Gastrocnemius medialis (tissue), 4 donors: ENCODE data around the gene RALGAPB. TPM values are rescaled to one million over a fixed set of nuclear protein-coding genes. Genes with fewer than 3 reads are reported as not detected.

Experiments used
- ATAC-seq, 2 donors: fragments of 150-250 bp; one replicate each; pipeline ENCODE4 v1.9.1; 2016
- DNase-seq, 2 donors: peaks; one replicate each; pipeline ENCODE4 v3.0.0-alpha.2; 2019
- H3K27ac ChIP-seq, 4 donors: fragments of 200-600 bp; sonication (generic); 1 replicate in 1 of 4; 2 replicates in 3 of 4; pipeline ENCODE4 v1.5.1; 2016 to 2018; ENCODE audit warnings: mild to moderate bottlenecking in 2 of 4, moderate library complexity in 1 of 4
- H3K27me3 ChIP-seq, 3 donors: fragments of 200-600 bp; sonication (generic) in 2 of 3; 1 replicate in 1 of 3; 2 replicates in 2 of 3; pipeline versions ENCODE4 v1.5.1 to v1.6.0; 2016 to 2019; ENCODE audit warnings: mild to moderate bottlenecking in 1 of 3, moderate library complexity in 1 of 3
- H3K36me3 ChIP-seq, 2 donors: fragments of 200-600 bp; sonication (generic) in 1 of 2; one replicate each; pipeline ENCODE4 v1.5.1; 2017 to 2018
- H3K4me1 ChIP-seq, 2 donors: fragments of 200-600 bp; sonication (generic) in 1 of 2; one replicate each; pipeline ENCODE4 v1.5.1; 2016 to 2017; ENCODE audit warnings: mild to moderate bottlenecking in 2 of 2
- H3K4me3 ChIP-seq, 4 donors: fragments of 200-600 bp; sonication (generic) in 3 of 4; 1 replicate in 1 of 4; 2 replicates in 3 of 4; pipeline ENCODE4 v1.5.1; 2016 to 2019; ENCODE audit warnings: mild to moderate bottlenecking in 2 of 4
- H3K9me3 ChIP-seq, 3 donors: fragments of 200-600 bp; sonication (generic) in 2 of 3; 1 replicate in 1 of 3; 2 replicates in 2 of 3; pipeline ENCODE4 v1.5.1; 2016 to 2019
- POLR2A ChIP-seq, 2 donors: fragments of 450-650 bp; IDR thresholded peaks; one replicate each; pipeline ENCODE4 v1.6.1; 2017; ENCODE audit warnings: antibody characterized with exemption in 2 of 2, mild to moderate bottlenecking in 2 of 2, moderate library complexity in 2 of 2
- in situ Hi-C, 4 donors: fragments of 200-750 bp; cut with MboI; loops; one replicate each; pipeline versions ENCODE4 v1.15.0 to v1.8.0; 2017; ENCODE audit warnings: low sequenced_read_pairs in 4 of 4
- intact Hi-C: fragments of 100-400 bp; cut with DNase I; formaldehyde crosslinking; loops from one replicate; pipeline ENCODE4 v1.15.1; 2023; ENCODE audit warnings: low total_unique reads
- total RNA-seq, 4 donors: library from RNA; depleted of rRNA; stranded (reverse); fragments of >200 nt; gene quantifications; one replicate each; pipeline versions ENCODE4 v1.1.0 to v1.2.3, GENCODE V29; 2016
- TF ChIP-seq, protein P1 (sequence below), 5 experiments: fragments of 450-650 bp in 3 of 5; fragments of 200-600 bp in 2 of 5; sonication (generic) in 2 of 5; IDR thresholded peaks in 4 of 5; conservative IDR thresholded peaks in 1 of 5; 1 replicate in 4 of 5; 2 replicates in 1 of 5; pipeline ENCODE4 v1.5.1; 2016 to 2019; ENCODE audit warnings: antibody characterized with exemption in 5 of 5, mild to moderate bottlenecking in 3 of 5, moderate library complexity in 3 of 5

Gene RALGAPB
- total RNA-seq, 4 donors from 2014 or later = 23.2 to 28.8 (median 26.0) TPM

DNA sequence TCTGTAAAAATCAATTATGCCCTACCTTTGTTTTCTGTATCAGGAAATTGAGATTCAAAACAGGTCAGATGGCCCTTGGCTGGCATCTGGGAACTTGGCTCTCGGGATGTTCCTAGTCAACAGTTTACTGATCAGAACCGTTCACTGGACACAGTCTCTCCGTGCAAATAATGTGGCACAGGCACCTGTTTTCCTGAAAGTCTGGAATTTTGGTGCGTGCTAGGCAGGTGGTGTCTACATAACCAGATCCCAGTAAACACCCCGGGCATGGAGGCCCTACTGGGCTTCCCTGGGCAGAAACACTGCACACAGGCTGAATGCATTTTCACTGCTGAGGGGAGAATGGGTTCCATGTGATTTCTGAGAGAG is 45.0 kb upstream of the RALGAPB start:
- ATAC-seq (no peak), DNase-seq (no peak)
- intact Hi-C loops (no loop called here), in situ Hi-C loops (loop anchor here in 1 of 4 donors (25.0 kb wide), 1 partner anchor 390 kb away; the partner anchor contains the start of genes RPRD1B and TTI1)
- Histone ChIP-seq H3K27me3 (no peaks in the 10 kb centered on the region), H3K36me3 (peaks cover 0 to 93% of the 10 kb centered on the region in 2 donors), H3K4me3 (no peak overlapping the region), H3K27ac (no peak overlapping the region), H3K9me3 (no peaks in the 10 kb centered on the region), H3K4me1 (peaks cover 0 to 14% of the 10 kb centered on the region in 2 donors)
- TF ChIP-seq, protein P1, sequence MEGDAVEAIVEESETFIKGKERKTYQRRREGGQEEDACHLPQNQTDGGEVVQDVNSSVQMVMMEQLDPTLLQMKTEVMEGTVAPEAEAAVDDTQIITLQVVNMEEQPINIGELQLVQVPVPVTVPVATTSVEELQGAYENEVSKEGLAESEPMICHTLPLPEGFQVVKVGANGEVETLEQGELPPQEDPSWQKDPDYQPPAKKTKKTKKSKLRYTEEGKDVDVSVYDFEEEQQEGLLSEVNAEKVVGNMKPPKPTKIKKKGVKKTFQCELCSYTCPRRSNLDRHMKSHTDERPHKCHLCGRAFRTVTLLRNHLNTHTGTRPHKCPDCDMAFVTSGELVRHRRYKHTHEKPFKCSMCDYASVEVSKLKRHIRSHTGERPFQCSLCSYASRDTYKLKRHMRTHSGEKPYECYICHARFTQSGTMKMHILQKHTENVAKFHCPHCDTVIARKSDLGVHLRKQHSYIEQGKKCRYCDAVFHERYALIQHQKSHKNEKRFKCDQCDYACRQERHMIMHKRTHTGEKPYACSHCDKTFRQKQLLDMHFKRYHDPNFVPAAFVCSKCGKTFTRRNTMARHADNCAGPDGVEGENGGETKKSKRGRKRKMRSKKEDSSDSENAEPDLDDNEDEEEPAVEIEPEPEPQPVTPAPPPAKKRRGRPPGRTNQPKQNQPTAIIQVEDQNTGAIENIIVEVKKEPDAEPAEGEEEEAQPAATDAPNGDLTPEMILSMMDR (IDR thresholded peaks at IDR 0.05 in 4 of 5, conservative IDR thresholded peaks at IDR 0.05 in 1 of 5) = no peak
- TF ChIP-seq POLR2A (IDR thresholded peaks at IDR 0.05) = no peak

DNA sequence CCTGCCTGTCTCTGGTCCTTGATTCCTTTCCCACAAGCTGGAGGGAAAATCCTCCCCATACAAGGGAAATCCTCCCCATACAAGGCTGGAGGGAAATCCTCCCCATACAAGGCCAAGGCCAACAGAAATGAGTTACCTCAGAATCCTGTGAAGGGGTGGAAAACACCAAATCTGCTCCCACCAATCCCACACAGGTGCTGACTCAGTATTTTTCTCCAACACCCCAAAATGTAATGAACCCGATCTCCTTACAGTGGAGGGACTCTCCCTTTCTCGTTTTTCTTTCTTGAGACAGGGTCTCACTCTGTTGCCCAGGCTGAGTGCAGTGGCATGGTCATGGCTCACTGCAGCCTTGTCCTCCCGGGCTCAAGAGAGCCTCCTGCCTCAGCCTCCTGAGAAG is 43.8 kb upstream of the RALGAPB start:
- Histone ChIP-seq H3K9me3 (no peaks in the 10 kb centered on the region), H3K36me3 (peaks cover 0 to 92% of the 10 kb centered on the region in 2 donors)

DNA sequence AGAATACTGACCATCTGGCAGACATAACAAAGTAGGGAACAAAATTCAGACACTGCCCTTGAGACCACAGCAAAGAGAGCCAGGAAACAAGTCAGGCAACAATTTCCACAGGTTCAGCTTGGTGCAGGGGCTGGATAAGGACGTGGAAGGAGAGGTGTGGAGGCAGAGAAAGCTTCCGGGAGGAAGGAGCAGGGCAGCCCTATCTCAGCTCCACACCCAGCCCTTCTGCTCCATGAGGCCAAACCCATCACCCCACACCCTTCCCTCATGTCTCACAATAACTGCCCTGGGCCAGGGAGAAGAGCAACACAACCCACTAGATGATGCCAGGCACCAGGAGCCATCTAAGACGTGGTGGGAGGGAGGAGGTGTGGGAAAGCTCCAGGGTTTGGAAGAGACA is 43.3 kb upstream of the RALGAPB start:
- no peak for ATAC-seq
- intact Hi-C loops = no loop called here
- peaks cover 0 to 87% of the 10 kb centered on the region in 2 donors for H3K36me3 ChIP-seq
- in situ Hi-C loops = loop anchor here in 1 of 4 donors (25.0 kb wide), 1 partner anchor 392 kb away; the partner anchor contains the start of genes RPRD1B and TTI1
- H3K9me3 ChIP-seq = no peaks in the 10 kb centered on the region
- no peak for DNase-seq
- peaks cover 0 to 21% of the 10 kb centered on the region in 2 donors for H3K4me1 ChIP-seq
- H3K27ac ChIP-seq = no peak overlapping the region
- no peak overlapping the region for H3K4me3 ChIP-seq
- TF ChIP-seq, protein P1 (IDR thresholded peaks at IDR 0.05 in 4 of 5, conservative IDR thresholded peaks at IDR 0.05 in 1 of 5) = no peak
- TF ChIP-seq POLR2A (IDR thresholded peaks at IDR 0.05) = no peak
- no peaks in the 10 kb centered on the region for H3K27me3 ChIP-seq

More for the DNA sequence above, 43.8 kb upstream of the RALGAPB start:
- H3K4me1 ChIP-seq = peaks cover 0 to 17% of the 10 kb centered on the region in 2 donors
- in situ Hi-C loops (loop anchor here in 1 of 4 donors (25.0 kb wide), 1 partner anchor 391 kb away; the partner anchor contains the start of genes RPRD1B and TTI1), intact Hi-C loops (no loop called here)
- no peaks in the 10 kb centered on the region for H3K27me3 ChIP-seq
- ATAC-seq = no peak
- TF ChIP-seq, protein P1 (IDR thresholded peaks at IDR 0.05 in 4 of 5, conservative IDR thresholded peaks at IDR 0.05 in 1 of 5) = no peak
- TF ChIP-seq POLR2A (IDR thresholded peaks at IDR 0.05) = no peak
- no peak overlapping the region for H3K4me3 ChIP-seq
- no peak for DNase-seq
- no peak overlapping the region for H3K27ac ChIP-seq

DNA sequence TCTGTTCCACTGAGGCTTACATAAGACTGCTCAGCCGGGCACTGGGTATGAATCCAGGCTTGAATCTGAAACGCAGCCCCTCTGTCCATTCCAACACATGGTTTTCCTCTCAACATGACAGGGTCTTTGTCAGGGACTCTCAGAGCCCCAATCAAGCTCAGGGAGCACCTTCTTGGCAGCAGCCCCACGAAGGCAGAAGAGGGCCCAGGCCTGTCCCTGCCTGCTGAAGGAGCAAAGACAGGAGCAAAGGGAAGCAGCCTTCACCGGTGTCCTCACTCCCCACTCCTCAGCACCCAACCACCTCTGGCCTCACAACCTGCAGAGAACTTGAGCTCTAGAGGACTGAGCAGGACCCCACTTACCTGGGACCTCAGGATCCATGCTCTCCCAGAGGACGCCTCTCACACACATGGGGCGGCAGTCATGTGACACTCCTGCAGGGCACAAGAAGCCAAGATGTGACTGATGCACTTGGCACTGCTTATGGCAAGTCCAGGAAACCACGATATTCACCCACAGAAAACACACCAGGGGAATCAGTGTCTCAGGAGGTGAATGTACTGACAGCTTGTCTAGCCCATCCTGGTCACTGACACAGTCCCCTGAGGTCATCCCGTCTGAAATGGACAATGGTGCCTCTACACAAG is 41.8 kb upstream of the RALGAPB start:
- H3K27ac ChIP-seq = no peak overlapping the region
- H3K4me1 ChIP-seq = peaks cover 0 to 23% of the 10 kb centered on the region in 2 donors
- TF ChIP-seq, protein P1 (IDR thresholded peaks at IDR 0.05 in 4 of 5, conservative IDR thresholded peaks at IDR 0.05 in 1 of 5) = no peak
- TF ChIP-seq POLR2A (IDR thresholded peaks at IDR 0.05) = no peak
- ATAC-seq = no peak
- no peaks in the 10 kb centered on the region for H3K27me3 ChIP-seq
- H3K36me3 ChIP-seq = peaks cover 0 to 72% of the 10 kb centered on the region in 2 donors
- no peak overlapping the region for H3K4me3 ChIP-seq
- intact Hi-C loops = no loop called here
- DNase-seq = no peak
- in situ Hi-C loops = loop anchor here in 1 of 4 donors (25.0 kb wide), 1 partner anchor 394 kb away; the partner anchor contains the start of genes RPRD1B and TTI1
- H3K9me3 ChIP-seq = no peaks in the 10 kb centered on the region
